H1 (cell line): ENCODE measurements around the gene WFDC1. TPM values are rescaled to one million over a fixed set of nuclear protein-coding genes. Genes with fewer than 3 reads are reported as not detected.

Source experiments
- CTCF ChIA-PET: fragments of 300-600 bp; sonication (Branson Sonifier 250); formaldehyde crosslinking; loops from one replicate; lab custom pipeline; 2021; ENCODE audit not compliant: partially characterized antibody; lab: Charles Lee
- POLR2A ChIA-PET: fragments of 300-600 bp; sonication (Branson Sonifier 250); formaldehyde crosslinking; loops from one replicate; lab custom pipeline; 2021; ENCODE audit warnings: inconsistent platforms; ENCODE audit not compliant: partially characterized antibody; lab: Charles Lee
- DNase-seq, 2 experiments: peaks; one replicate each; pipeline versions ENCODE4 v3.0.0 to v3.0.0-alpha.2; 2010 to 2022; ENCODE audit warnings: low spot score in 2 of 2, low read depth in 1 of 2, mixed read lengths in 1 of 2
- FAIRE-seq: peaks from 2 replicates; lab custom pipeline; 2011; peaks lifted over from hg19 to GRCh38; lab: Jason Lieb, UNC
- H2AFZ ChIP-seq: 2 replicates; pipeline ENCODE4 v1.8.1; 2012; ENCODE audit warnings: low read length, inconsistent platforms
- H2AK5ac ChIP-seq: 2 replicates; pipeline ENCODE4 v1.6.1; 2013; ENCODE audit warnings: low read depth, low read length
- H2BK120ac ChIP-seq: replicated peaks from 2 replicates; pipeline ENCODE3; 2013; ENCODE audit warnings: low read depth, low read length, inconsistent platforms
- H2BK12ac ChIP-seq: 2 replicates; pipeline ENCODE4 v1.6.1; 2013; ENCODE audit warnings: low read depth, low read length
- H2BK15ac ChIP-seq: 2 replicates; pipeline ENCODE4 v1.6.1; 2013; ENCODE audit warnings: low read length
- H2BK20ac ChIP-seq: 2 replicates; pipeline ENCODE4 v1.6.1; 2013; ENCODE audit warnings: low read length
- H2BK5ac ChIP-seq: 2 replicates; pipeline ENCODE4 v1.6.1; 2013; ENCODE audit warnings: low read depth, low read length
- H3K14ac ChIP-seq: 2 replicates; pipeline ENCODE4 v1.6.1; 2013; ENCODE audit warnings: inconsistent platforms; ENCODE audit not compliant: insufficient read length
- H3K18ac ChIP-seq: 2 replicates; pipeline ENCODE4 v1.6.1; 2013; ENCODE audit warnings: low read length; ENCODE audit errors: extremely low read depth
- H3K23ac ChIP-seq: 2 replicates; pipeline ENCODE4 v1.6.1; 2013; ENCODE audit warnings: inconsistent platforms; ENCODE audit not compliant: insufficient read length
- H3K23me2 ChIP-seq: 2 replicates; pipeline ENCODE4 v1.6.1; 2013; ENCODE audit warnings: low read depth, low read length
- H3K27ac ChIP-seq: 2 replicates; pipeline ENCODE4 v1.6.1; 2011; ENCODE audit warnings: low read depth, low read length, inconsistent platforms
- H3K27me3 ChIP-seq, 4 experiments: replicated peaks in 1 of 4; 1 replicate in 1 of 4; 2 replicates in 3 of 4; pipeline versions ENCODE4 v1.6.1 to v1.8.1; 2011 to 2013; ENCODE audit warnings: low read length in 3 of 4, mild to moderate bottlenecking in 3 of 4, inconsistent platforms in 2 of 4, mixed read lengths in 2 of 4, moderate library complexity in 1 of 4; ENCODE audit not compliant: control insufficient read depth in 3 of 4, insufficient read depth in 3 of 4; ENCODE audit errors: extremely low read depth in 1 of 4
- H3K36me3 ChIP-seq, 4 experiments: 2 replicates each; pipeline versions ENCODE4 v1.6.1 to v1.8.1; 2011 to 2013; ENCODE audit warnings: mild to moderate bottlenecking in 4 of 4, low read length in 3 of 4, moderate library complexity in 2 of 4, control low read depth in 1 of 4, inconsistent platforms in 1 of 4; ENCODE audit not compliant: insufficient read depth in 4 of 4, control insufficient read depth in 2 of 4
- H3K4ac ChIP-seq: replicated peaks from 2 replicates; pipeline ENCODE3; 2013; ENCODE audit warnings: low read length, low read depth, mixed read lengths, inconsistent platforms; ENCODE audit not compliant: insufficient read length
- H3K4me1 ChIP-seq, 4 experiments: replicated peaks in 1 of 4; 1 replicate in 1 of 4; 2 replicates in 3 of 4; pipeline versions ENCODE4 v1.6.1 to v1.8.1; 2011 to 2013; ENCODE audit warnings: low read length in 3 of 4, inconsistent platforms in 2 of 4, mixed read lengths in 1 of 4; ENCODE audit not compliant: insufficient read depth in 4 of 4, control insufficient read depth in 3 of 4
- H3K4me2 ChIP-seq, 2 experiments: 2 replicates each; pipeline versions ENCODE4 v1.6.1 to v1.8.1; 2011 to 2013; ENCODE audit warnings: low read depth in 2 of 2, low read length in 2 of 2, control low read depth in 1 of 2, inconsistent platforms in 1 of 2, mild to moderate bottlenecking in 1 of 2; ENCODE audit not compliant: insufficient read depth in 1 of 2
- H3K4me3 ChIP-seq, 4 experiments: fragments of 200-600, 300-600 bp in 1 of 4; sonication (generic), shearing (Covaris generic), sonication (Bioruptor Twin) in 1 of 4; 2 replicates each; pipeline versions ENCODE4 v1.5.1 to v1.8.1; 2011 to 2016; ENCODE audit warnings: low read length in 4 of 4, low read depth in 3 of 4, control low read depth in 2 of 4, inconsistent platforms in 2 of 4, mild to moderate bottlenecking in 2 of 4, mixed read lengths in 1 of 4, moderate library complexity in 1 of 4; ENCODE audit not compliant: insufficient read depth in 2 of 4; ENCODE audit errors: extremely low read depth in 1 of 4
- H3K56ac ChIP-seq: replicated peaks from 2 replicates; pipeline ENCODE3; 2013; ENCODE audit warnings: low read depth, mild to moderate bottlenecking, mixed read lengths, low read length, inconsistent platforms; ENCODE audit not compliant: insufficient read length
- H3K79me1 ChIP-seq: 2 replicates; pipeline ENCODE4 v1.6.1; 2013; ENCODE audit warnings: low read depth, low read length, control low read depth
- H3K79me2 ChIP-seq, 2 experiments: 2 replicates each; pipeline versions ENCODE4 v1.6.1 to v1.8.1; 2012 to 2013; ENCODE audit warnings: low read length in 2 of 2, mild to moderate bottlenecking in 2 of 2, inconsistent platforms in 1 of 2; ENCODE audit not compliant: insufficient read depth in 2 of 2, control insufficient read depth in 1 of 2
- H3K9ac ChIP-seq, 4 experiments: replicated peaks in 1 of 4; 1 replicate in 1 of 4; 2 replicates in 3 of 4; pipeline versions ENCODE4 v1.6.1 to v1.8.1; 2011 to 2013; ENCODE audit warnings: low read depth in 3 of 4, low read length in 3 of 4, control low read depth in 2 of 4, mild to moderate bottlenecking in 2 of 4, moderate library complexity in 2 of 4, inconsistent platforms in 1 of 4; ENCODE audit errors: extremely low read depth in 1 of 4
- H3K9me3 ChIP-seq, 2 experiments: 2 replicates each; pipeline versions ENCODE4 v1.6.1 to v1.8.1; 2012 to 2013; ENCODE audit warnings: mild to moderate bottlenecking in 2 of 2, moderate library complexity in 2 of 2, control low read depth in 1 of 2, inconsistent platforms in 1 of 2, low read depth in 1 of 2, low read length in 1 of 2, mixed read lengths in 1 of 2; ENCODE audit not compliant: insufficient read depth in 2 of 2
- H4K20me1 ChIP-seq, 2 experiments: replicated peaks in 1 of 2; 2 replicates each; pipeline versions ENCODE3 to v1.8.1; 2011 to 2013; ENCODE audit warnings: inconsistent platforms in 2 of 2, low read length in 2 of 2, mild to moderate bottlenecking in 1 of 2; ENCODE audit not compliant: insufficient read depth in 2 of 2, control insufficient read depth in 1 of 2
- H4K5ac ChIP-seq: 2 replicates; pipeline ENCODE4 v1.6.1; 2013; ENCODE audit warnings: low read length, low read depth, mixed read lengths, inconsistent platforms; ENCODE audit not compliant: insufficient read length
- H4K8ac ChIP-seq: 2 replicates; pipeline ENCODE4 v1.8.0; 2013; ENCODE audit warnings: mild to moderate bottlenecking, moderate library complexity, low read length, inconsistent platforms; ENCODE audit not compliant: insufficient read depth; ENCODE audit errors: extremely low read depth
- H4K91ac ChIP-seq: replicated peaks from 2 replicates; pipeline ENCODE3; 2013; ENCODE audit warnings: low read length, mixed read lengths, inconsistent platforms; ENCODE audit not compliant: insufficient read length
- ASH2L ChIP-seq: fragments of 200-600, 300-600 bp; sonication (generic); IDR thresholded peaks from one replicate; pipeline ENCODE4 v1.7.1; 2017; ENCODE audit warnings: low read length
- ATF2 ChIP-seq: IDR thresholded peaks from 2 replicates; pipeline ENCODE4 v1.6.1; 2012; ENCODE audit warnings: low read length, inconsistent platforms
- BACH1 ChIP-seq: IDR thresholded peaks from 2 replicates; pipeline ENCODE4 v1.6.1; 2012; ENCODE audit warnings: low read length, improper control_type of control experiment
- CHD2 ChIP-seq: IDR thresholded peaks from 2 replicates; pipeline ENCODE4 v1.6.1; 2012; ENCODE audit warnings: low read length, improper control_type of control experiment
- CREB1 ChIP-seq: IDR thresholded peaks from 2 replicates; pipeline ENCODE4 v1.6.1; 2012; ENCODE audit warnings: inconsistent platforms
- RFX5 ChIP-seq: IDR thresholded peaks from 2 replicates; pipeline ENCODE4 v1.6.1; 2011; ENCODE audit warnings: low read depth, low read length, improper control_type of control experiment, borderline replicate concordance
- SIX5 ChIP-seq: IDR thresholded peaks from 2 replicates; pipeline ENCODE4 v1.6.1; 2011; ENCODE audit warnings: mild to moderate bottlenecking, low read depth, low read length
- SP1 ChIP-seq: IDR thresholded peaks from 2 replicates; pipeline ENCODE4 v1.6.1; 2011; ENCODE audit warnings: low read depth, low read length
- SP2 ChIP-seq: IDR thresholded peaks from 2 replicates; pipeline ENCODE4 v1.6.1; 2012; ENCODE audit warnings: mild to moderate bottlenecking, low read length, inconsistent platforms
- TBP ChIP-seq: IDR thresholded peaks from 2 replicates; pipeline ENCODE4 v1.6.1; 2011; ENCODE audit warnings: low read depth, low read length, improper control_type of control experiment
- TCF12 ChIP-seq: IDR thresholded peaks from 2 replicates; pipeline ENCODE4 v1.6.1; 2011; ENCODE audit warnings: low read depth, mild to moderate bottlenecking, low read length
- USF2 ChIP-seq: IDR thresholded peaks from 2 replicates; pipeline ENCODE4 v1.6.1; 2011; ENCODE audit warnings: low read length, improper control_type of control experiment
- WGBS, 2 experiments: shearing (Covaris generic) in 1 of 2; methylation state at CpG; one replicate each; pipeline versions ENCODE4 v1.1.6 to v1.1.7; 2013 to 2015; ENCODE audit warnings: low lambda C conversion rate in 2 of 2, mixed read lengths in 2 of 2, inconsistent platforms in 1 of 2, low coverage in 1 of 2, missing lambda C conversion rate in 1 of 2; ENCODE audit not compliant: insufficient replicate concordance in 2 of 2, insufficient coverage in 1 of 2, insufficient read length in 1 of 2; ENCODE audit errors: extremely low coverage in 1 of 2, missing lambda C conversion rate in 1 of 2; 5-methylcytosine and 5-hydroxymethylcytosine counted together
- polyA plus RNA-seq, 7 experiments: library from polyadenylated mRNA; depleted of rRNA in 3 of 7; stranded (reverse) in 5 of 7; unstranded in 2 of 7; fragments of >200 nt in 5 of 7; fragments of 200-250 nt in 2 of 7; gene quantifications; 1 replicate in 5 of 7; 2 replicates in 1 of 7; 4 replicates in 1 of 7; pipeline versions ENCODE4 v1.2.1 to v1.2.3, GENCODE V29; 2011 to 2013; ENCODE audit warnings: missing spikeins in 2 of 7, mixed read lengths in 2 of 7
- total RNA-seq: library from RNA; stranded (reverse); fragmentation: NEBNext Ultra II Directional; extraction: Animal tissue kit (Norgen Biotek cat#: 25700); gene quantifications from 2 replicates; pipeline ENCODE4 v1.2.1, GENCODE V29; 2021

Gene WFDC1
- total and polyA plus RNA-seq, 2 of the 8 experiments (the other 6 are each of a cell fraction or from before 2014, with no cell fraction given): 0.70 to 1.1 TPM

GRCh38 chr16:84266451-84266850, 28.2 kb upstream of the WFDC1 start:
- H4K5ac ChIP-seq: no peak overlapping the region
- no peak overlapping the region for H3K18ac ChIP-seq
- H3K79me1 ChIP-seq: no peaks in the 10 kb centered on the region
- H4K91ac ChIP-seq: no peak overlapping the region
- no peak overlapping the region for H3K4me3 ChIP-seq
- H4K8ac ChIP-seq: no peak overlapping the region
- 37% methylated on average over 4 of the region's 4 CpGs; no CpG with 5 or more reads in 1 of the 2 experiments for WGBS, 2 experiments
- no peaks in the 10 kb centered on the region for H3K9me3 ChIP-seq
- H3K4me2 ChIP-seq: peak overlapping the region; percentile 23 to 43; a peak in 3 of 4 replicates
- ChIA-PET CTCF (interaction anchor here (0.6 to 3.3 kb wide), 5 partner anchors 11 to 1154 kb away, joined by 3 to 16 read pairs (median 4); partner anchors contain the start of gene TAF1C), POLR2A (interaction anchor here (0.9 to 1.3 kb wide), 2 partner anchors 9 to 91 kb away, joined by 3 read pairs; no protein-coding TSS in a partner anchor)
- H3K9ac ChIP-seq: no peak overlapping the region
- H3K4ac ChIP-seq: no peak overlapping the region
- no peaks in the 10 kb centered on the region for H3K36me3 ChIP-seq
- H3K56ac ChIP-seq: no peak overlapping the region
- H3K4me1 ChIP-seq: peaks cover 0 to 2% (median 0%) of the 10 kb centered on the region in 4 experiments; a peak in 2 of 7 replicates
- no peak overlapping the region for H3K14ac ChIP-seq
- no peak overlapping the region for H2BK12ac ChIP-seq
- 0 out of 2 replicates have a peak, but pooled peaks cover 2% of the 10 kb centered on the region for H3K23me2 ChIP-seq
- H2BK15ac ChIP-seq: no peak overlapping the region
- H4K20me1 ChIP-seq: no peaks in the 10 kb centered on the region
- no peaks in the 10 kb centered on the region for H3K79me2 ChIP-seq
- H2BK120ac ChIP-seq: no peak overlapping the region
- no peak overlapping the region for H3K27ac ChIP-seq
- peak overlapping the region; percentile 99 for H2AFZ ChIP-seq
- H3K27me3 ChIP-seq: peaks cover 0 to 3% (median 0%) of the 10 kb centered on the region in 4 experiments; a peak in 1 of 7 replicates
- H3K23ac ChIP-seq: no peak overlapping the region
- no peak overlapping the region for H2AK5ac ChIP-seq
- peak; percentile 99 for FAIRE-seq
- H2BK5ac ChIP-seq: no peak overlapping the region
- DNase-seq: peak in 1 of 2 experiments; percentile 68
- H2BK20ac ChIP-seq: no peak overlapping the region
- TF ChIP-seq SIX5 (peak; percentile 88), SP2 (no peak), USF2 (peak; percentile 98), TBP (no peak), CREB1 (0 out of 2 replicates have a peak, but pooled peaks have one; percentile 29), ASH2L (no peak), CHD2 (peak; percentile 89), TCF12 (no peak), RFX5 (no peak), SP1 (peak; percentile 93), ATF2 (no peak), BACH1 (no peak)
